Measurements from ENCODE around the gene DLEC1.
"Not testable (repeated sequence)": the region's sequence is repeated elsewhere in the genome, so short reads cannot be mapped to it uniquely, and the experiment has no call there.

The DLEC1 gene

DNA sequence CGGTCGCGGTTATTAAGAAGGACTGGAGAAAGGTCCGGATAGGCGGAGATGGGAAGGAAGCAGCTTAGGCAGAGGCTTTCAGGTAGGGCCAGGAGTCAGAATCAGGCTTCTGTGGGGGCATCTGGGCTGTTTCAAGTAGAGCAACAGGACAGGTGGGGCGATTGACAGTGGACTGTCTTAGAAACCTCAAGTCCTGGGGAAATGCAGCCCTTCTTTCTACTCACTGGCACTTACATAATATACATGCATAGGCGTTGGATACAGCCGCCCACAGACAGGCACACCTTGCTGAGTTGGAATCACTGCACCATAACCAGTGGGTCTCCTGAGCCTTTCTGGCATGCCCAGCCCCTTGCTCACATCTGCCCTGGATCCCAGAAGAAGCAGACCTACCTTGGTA lies 100.2 kb downstream of the DLEC1 start:
- DNase-seq, result peak; percentile 33 to 44

DNA sequence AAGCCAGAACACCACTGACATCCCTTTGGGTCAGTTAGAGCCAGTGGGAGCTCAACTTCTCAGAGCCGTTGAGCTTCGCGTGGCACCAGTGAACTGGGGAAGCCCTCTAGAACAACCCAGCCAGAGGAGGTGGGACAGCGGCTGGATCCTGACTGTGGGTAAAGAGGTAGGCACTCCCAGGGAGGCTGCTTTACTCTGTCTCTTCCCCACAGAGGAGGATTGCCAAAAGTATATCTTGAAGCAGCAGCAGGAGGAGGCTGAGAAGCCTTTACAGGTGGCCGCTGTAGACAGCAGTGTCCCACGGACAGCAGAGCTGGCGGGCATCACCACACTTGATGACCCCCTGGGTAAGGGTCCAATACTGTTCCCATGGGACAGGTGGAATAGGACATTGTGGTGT lies 100.6 kb downstream of the DLEC1 start:
- DNase-seq, result no peak

DNA sequence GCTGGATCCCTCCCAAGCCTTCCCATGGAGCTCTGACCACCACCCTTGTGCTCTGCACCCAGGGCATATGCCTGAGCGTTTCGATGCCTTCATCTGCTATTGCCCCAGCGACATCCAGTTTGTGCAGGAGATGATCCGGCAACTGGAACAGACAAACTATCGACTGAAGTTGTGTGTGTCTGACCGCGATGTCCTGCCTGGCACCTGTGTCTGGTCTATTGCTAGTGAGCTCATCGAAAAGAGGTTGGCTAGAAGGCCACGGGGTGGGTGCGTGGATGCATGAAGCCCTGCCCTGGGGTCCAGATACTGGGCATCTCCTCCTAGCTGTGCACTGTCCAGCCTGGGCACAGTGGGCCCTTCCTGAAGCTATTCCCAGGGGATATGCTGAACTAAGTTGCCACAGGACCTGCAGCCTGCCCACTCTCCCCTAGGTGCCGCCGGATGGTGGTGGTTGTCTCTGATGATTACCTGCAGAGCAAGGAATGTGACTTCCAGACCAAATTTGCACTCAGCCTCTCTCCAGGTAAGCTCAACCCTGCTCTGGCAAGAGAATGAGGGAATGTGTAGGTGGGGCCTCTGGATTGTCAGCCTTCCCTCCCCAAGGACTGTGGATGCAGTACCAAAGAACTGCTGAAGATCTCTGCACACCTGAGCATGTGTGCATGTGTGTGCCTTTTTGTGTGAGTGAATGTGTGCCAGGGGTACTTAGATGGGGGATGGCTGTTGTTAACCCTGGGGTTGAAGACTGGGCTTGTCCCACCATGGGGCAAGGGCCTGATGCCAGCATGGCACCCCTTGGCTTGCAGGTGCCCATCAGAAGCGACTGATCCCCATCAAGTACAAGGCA lies 101.5 kb downstream of the DLEC1 start:
- DNase-seq, result no peak

DNA sequence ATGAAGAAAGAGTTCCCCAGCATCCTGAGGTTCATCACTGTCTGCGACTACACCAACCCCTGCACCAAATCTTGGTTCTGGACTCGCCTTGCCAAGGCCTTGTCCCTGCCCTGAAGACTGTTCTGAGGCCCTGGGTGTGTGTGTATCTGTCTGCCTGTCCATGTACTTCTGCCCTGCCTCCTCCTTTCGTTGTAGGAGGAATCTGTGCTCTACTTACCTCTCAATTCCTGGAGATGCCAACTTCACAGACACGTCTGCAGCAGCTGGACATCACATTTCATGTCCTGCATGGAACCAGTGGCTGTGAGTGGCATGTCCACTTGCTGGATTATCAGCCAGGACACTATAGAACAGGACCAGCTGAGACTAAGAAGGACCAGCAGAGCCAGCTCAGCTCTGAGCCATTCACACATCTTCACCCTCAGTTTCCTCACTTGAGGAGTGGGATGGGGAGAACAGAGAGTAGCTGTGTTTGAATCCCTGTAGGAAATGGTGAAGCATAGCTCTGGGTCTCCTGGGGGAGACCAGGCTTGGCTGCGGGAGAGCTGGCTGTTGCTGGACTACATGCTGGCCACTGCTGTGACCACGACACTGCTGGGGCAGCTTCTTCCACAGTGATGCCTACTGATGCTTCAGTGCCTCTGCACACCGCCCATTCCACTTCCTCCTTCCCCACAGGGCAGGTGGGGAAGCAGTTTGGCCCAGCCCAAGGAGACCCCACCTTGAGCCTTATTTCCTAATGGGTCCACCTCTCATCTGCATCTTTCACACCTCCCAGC lies 102.4 kb downstream of the DLEC1 start:
- DNase-seq, result no peak

DNA sequence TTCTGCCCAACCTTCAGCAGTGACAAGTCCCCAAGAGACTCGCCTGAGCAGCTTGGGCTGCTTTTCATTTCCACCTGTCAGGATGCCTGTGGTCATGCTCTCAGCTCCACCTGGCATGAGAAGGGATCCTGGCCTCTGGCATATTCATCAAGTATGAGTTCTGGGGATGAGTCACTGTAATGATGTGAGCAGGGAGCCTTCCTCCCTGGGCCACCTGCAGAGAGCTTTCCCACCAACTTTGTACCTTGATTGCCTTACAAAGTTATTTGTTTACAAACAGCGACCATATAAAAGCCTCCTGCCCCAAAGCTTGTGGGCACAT lies 102.9 kb downstream of the DLEC1 start:
- no peak for DNase-seq

DNA sequence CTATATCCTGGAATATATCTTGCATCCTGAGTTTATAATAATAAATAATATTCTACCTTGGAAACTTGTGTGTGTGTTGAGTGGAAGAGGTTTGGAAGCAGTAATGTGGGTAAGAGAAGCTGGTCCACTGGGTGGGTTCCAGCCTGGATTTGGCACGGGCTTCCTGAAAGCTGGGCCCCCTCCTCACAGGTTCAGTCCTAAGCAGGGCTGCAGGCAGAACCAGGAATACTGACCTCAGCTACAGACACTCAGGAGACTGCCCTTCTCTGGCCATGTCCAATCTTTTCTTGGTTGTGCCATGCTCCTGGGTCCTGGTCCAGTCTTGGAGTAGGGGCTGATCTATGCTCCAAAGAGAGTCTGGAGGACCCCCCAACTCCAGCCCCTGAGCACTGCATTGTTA lies 104.0 kb downstream of the DLEC1 start:
- DNase-seq, result no peak

DNA sequence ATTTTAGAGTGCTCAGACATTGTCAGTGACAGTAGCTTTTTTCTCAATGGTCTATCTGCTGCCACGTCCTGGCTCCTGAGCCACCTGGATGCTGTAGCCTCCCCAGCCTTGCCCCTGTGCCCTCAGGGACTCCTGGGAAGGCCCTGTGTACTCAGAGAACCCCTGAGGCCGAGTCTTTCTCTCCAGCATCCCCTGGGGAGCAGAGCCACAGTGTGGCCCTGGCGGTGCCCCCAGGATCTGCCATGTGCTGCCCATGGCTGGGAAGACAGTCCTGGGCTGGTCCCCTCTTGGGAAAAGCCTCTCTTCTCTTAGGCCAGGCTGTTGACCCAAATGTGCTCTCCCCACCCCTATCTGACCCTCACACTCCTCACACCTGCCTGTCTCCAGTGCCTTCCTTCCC lies 104.5 kb downstream of the DLEC1 start:
- DNase-seq, result no peak

DNA sequence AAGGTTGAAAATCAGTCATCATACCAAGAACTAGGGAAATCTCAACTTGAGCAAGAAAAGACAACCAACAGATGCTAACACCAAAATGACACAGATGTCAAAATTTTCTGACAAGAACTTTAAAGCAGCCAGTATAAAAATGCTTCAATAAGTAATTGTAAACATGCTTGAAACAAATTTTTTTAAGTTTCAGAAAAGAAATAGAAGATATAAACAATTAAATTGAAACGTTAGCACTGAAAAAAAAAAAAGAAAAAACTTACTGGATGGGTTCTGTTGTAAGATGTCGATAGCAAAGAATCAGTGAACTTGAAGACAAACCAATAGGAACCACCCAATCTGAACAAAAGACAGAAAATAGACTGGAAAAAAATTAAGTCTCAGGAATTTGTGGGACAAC lies 107.5 kb downstream of the DLEC1 start:
- no peak for DNase-seq

DNA sequence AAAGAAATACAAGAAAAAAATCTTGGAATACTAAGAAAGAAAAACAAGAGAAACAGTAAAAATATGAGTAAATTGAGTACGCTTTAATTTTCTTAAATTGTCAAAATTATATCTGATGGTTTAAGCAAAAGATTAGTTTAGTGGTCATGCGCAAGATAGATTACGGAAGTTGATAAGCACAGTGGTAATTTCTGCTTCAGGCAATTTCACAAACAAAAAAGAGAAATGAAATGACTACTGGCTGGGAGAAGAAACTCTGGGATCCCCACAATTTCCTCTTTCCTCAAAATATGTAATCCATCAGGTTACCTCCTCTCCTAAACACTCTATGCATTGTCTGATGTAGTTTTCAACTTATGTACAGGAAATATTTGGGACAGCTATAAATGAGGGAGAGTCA lies 108.4 kb downstream of the DLEC1 start:
- peak; percentile 86 to 95 for DNase-seq

DNA sequence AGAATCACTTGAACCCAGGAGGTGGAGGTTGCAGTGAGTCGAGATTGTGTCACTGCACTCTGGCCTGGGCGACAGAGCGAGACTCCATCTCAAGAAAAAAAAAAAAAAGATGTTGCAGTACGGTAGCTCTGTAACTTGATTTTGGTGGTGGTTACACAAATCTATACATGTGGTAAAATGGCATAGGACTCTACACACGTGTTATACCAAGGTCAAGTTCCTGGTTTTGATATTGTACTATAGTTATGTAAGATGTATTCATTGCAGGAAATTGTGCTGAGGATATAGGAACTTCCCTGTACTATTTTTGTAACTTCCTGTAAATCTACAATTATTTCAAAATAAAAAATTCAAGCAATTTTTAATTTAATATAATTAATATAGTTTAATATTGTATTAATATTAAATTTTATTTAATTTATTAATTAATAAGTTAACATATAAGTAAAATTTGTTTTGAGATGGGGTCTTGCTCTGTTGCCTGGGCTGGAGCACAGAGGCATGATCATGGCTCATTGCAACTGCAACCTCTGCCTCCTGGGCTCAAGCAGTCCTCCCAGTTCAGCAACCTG lies 109.4 kb downstream of the DLEC1 start:
- DNase-seq, result peak; percentile 96 to 99

DNA sequence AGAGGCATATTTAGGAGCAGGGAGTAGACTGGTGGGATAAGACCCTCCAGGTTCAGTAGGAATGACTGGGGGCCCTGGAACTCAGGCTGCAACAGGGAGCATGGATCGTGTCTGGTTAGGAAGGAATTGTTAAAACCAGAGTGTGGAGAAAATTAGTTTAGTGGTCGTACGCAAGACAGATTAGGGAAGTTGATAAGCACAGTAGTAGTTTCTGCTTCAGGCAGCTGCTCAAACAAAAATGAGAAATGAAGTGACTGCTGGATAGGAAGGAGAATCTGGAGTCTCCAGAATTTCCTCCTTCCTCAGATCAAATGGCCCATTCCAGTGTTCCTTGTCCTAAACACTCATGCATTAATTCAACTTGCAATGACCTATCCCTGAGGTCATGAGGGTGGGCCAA lies 110.7 kb downstream of the DLEC1 start:
- DNase-seq, result peak; percentile 80 to 81

DNA sequence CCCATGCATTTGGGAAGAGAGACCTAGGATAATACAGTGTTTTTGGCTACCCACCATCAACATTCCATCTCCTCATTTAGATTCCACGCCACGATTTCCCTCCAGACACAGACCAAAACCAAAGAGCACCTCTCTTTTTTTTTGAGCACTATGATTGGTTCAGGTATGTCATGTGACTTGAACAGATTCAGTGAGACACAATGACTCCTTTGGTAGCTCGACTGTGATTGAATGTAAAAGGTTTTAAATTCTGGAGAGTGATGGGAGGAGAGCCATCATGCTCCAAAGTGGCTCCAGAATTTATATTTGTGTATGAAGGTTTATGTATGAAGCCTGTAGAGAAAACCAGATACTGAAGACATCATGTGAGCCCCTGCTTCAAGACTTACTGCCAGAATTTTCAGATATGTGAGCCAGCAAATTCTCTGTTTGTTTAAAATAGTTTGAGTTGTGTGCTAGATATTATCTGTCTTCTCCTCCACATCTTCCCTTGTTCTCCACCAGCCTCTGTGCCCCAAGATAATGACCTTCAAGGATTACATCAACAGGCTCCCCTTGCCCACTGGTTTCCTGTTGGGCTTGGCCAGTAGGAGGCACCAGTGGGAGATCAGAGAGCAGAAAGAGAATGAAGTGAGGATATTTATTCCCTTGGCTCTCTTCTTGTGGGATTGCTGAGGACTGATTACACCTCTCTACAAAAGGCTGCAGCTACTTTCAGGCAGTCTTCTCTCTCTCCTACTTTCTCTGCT lies 111.9 kb downstream of the DLEC1 start:
- no peak for DNase-seq

DNA sequence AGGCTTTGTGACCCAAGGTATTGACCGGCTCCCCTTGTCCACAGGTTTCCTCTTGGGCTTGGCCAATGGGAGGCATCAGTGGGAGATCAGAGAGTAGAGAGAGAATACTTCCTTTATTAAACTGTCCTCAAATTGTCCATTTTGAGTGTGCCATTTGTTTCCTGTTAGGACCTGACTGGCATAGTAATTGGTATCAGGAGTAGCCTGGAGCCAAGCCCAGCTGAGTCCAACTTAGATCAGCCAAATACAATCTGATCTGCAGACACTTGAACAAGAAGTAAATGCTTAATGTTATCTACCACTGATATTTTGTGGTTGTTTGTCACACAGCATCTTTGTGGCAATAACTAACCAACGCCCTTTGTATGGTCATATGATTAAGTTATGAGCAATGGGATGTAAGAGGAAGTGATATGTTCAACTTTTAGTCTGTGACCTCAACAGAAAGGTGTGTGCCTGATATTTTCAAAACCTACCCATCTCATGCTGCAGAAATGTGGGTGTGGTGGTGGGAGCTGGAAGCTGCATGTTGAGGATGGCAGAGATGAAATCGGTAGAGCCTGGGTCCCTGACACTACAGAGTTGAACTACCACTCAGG lies 112.8 kb downstream of the DLEC1 start:
- no peak for DNase-seq

DNA sequence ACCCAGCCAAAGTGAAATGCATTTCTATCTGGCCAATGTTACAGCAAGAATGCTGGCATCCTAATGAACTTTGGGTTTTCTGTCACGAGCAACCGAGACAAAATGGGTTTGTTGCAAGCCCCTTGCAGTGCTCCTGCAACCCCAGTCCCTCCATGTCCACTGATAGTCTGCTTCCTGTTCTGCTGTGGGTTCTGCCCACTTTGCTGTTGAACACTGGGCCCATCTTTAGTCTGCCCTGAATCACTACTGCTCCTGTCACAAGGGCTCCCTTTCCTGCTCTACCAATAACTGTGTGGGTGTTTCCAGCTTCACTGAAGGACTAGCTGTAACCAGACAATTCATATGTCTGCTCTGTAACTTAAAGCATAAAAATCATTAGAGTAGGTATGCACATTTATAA lies 113.6 kb downstream of the DLEC1 start:
- no peak for DNase-seq

DNA sequence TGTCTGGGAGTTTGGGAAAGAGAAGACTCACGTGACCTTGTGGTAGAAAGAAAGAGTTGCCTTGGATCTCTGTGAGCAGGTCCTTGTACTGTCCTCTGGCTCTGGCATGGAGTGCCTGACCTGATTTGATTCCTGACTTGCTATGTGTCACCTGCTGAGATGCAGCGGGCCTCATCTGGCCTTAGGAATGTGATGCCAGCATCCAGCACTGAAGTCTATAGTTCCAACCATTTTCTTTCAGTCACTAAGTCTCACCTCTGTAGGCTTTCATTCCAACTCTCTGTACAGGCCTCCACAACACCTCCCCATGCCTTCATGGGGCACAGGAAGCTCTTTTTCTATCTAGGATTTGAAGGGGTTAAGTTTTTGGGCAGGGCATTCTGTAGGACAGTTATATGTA lies 114.2 kb downstream of the DLEC1 start:
- DNase-seq, result no peak

DNA sequence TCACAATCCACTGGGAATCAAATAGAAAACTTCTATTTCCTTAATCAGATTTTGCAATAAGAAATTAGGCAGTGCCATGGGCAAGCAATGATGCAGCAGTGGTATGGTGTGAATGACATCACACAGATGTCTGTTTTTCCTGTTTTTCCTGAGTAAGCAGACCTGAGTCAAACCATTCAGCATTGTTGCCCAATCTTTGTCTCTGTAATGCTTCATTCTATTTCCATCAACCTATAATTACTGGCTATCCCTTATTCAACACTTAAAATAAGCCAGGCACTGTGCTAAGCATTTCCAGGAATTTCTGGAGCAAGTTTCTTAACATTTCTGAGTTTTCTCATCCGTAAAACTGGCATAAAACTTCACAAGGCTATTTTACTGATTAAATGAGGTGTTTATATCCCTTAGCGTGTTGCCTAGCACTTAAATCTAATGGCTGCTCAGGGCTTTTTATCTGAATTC lies 115.1 kb downstream of the DLEC1 start:
- DNase-seq, result peak; percentile 74 to 80

DNA sequence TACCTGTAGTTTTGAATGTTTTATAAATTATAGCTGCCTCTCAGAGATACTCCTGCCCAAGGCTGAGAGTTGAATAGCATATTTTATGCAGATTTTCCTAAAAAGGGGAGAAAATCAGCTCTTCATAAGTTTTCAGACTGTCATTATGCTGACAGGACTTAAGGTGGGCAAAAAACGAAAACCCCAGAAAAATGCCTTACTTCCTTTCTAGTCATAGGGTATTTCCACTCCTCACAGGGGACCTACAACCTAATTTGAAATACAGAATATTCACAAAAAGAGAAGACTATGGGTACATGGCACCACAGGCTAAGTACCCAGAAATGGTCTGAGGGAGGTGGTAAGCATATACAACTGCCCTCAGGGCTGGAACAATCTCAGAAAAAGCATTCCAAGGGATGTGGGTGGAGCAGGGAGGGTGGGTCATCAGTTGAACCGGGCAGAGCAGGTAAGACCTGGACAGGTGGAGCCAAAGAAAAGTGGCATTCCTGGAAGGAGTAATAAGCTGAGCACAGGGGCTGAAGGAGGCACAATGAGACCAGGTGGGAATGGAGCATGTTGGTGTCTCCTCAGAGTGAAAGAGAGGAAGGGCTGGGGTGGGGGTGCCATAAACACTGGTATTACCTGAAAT lies 115.7 kb downstream of the DLEC1 start:
- no peak for DNase-seq

DNA sequence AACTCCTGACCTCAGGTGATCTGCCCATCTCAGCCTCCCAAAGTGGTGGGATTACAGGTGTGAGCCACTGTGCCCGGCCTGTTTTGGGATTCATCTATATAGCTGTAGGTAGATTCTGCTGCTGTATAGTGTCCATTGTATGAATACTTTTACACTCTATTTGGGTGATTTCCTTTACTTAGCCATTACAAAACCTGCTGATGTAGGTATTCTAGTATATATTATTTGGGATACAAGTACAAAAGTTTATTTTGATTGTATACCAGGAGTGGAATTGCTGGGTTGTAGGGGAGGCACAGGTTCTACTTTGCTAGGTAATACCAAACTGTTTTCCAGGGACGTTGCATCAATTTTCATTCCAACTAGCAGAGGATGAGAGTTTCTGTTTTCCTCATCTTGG lies 116.8 kb downstream of the DLEC1 start:
- no peak for DNase-seq

DNA sequence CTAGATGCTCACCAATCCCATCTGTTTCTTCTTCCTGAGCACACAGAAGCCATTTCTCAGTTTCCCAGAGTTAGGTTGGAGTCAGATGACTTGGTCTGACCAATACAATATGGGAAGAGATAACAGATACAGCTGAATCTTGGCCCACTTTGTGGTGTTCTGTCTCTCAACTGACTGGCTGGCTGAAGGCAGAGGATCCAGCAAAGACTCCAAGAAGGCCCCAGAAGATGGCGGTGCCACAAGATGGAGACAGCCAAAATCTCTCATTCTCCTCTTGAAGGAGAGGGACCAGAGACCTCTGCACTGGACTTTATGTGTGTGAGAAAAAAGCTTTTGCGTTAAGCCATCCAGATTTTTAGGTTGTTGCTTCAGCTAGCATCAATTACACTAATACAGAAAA lies 118.1 kb downstream of the DLEC1 start:
- no peak for DNase-seq

DNA sequence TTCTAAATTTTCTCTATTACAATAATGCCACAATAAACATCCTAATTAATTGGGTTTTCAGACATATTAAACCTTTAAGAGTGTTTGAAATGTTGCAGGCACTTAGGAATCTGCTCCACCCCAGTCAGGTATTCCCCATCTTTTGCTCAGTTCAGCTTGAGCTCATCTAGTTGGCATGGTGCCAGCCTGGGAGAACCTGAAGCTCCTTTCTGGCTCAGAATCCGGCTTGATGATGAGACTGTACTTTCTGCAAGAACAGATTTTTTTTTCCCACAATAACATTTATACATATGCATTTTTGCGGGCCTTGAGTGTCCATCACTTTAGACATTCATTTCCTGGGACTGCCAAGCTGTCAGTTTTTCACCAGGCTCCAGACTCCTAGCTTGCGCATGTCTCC lies 118.6 kb downstream of the DLEC1 start:
- DNase-seq, result no peak

DNA sequence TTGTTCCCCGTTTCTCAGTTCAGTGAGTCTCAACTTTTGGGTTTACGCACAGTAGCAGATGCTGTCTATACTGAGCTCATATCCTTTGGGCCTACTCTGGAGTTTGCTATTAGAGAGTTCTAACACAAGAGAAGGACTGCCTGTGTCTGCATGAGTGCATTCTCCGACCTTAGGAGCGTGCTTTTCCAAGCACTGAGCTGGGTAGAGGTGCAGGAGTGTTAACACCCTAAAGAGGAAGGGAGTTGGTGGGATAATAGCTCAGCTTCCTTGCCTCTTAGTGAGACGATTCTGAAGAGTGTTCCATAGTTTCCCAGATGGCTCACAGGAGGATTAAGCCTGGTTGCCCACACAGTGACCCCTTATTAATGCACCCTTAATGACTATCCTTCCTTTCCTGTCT lies 119.5 kb downstream of the DLEC1 start:
- no peak for DNase-seq

DNA sequence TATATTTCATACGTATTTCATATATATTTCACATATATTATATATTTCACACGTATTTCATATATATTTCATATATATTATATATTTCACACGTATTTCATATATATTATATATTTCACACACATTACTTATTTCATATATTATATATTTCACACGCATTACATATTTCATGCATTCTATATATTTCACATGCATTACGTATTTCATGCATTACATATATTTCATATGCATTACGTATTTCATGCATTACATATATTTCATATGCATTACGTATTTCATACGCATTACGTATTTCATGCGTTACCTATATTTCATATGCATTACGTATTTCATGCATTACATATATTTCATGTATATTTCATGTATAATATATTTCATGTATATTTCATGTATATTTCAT lies 121.7 kb downstream of the DLEC1 start:
- DNase-seq, result not testable (repeated sequence)

Measured in AML-193 (cell line).